GM21423 (cell line): ENCODE measurements around the gene PLXNA3.

Experiments used
- ATAC-seq: cut with Tn5 transposase; IDR thresholded peaks from one replicate; pipeline ENCODE4 v1.9.1; 2021; ENCODE audit warnings: mild to moderate bottlenecking, moderate library complexity; ENCODE audit not compliant: unreplicated experiment

PLXNA3 gene

GRCh38 chrX:154458116-154458953 is at the start of gene PLXNA3:
PLXNA3 (plus strand) TSS chrX:154458281; CDS start chrX:154460184, 1,903 bp downstream.
- ATAC-seq, result peak; percentile 67

- no peak for ATAC-seq
Observed at GRCh38 chrX:154408659-154409221, 49.3 kb upstream of the PLXNA3 start.

DNA sequence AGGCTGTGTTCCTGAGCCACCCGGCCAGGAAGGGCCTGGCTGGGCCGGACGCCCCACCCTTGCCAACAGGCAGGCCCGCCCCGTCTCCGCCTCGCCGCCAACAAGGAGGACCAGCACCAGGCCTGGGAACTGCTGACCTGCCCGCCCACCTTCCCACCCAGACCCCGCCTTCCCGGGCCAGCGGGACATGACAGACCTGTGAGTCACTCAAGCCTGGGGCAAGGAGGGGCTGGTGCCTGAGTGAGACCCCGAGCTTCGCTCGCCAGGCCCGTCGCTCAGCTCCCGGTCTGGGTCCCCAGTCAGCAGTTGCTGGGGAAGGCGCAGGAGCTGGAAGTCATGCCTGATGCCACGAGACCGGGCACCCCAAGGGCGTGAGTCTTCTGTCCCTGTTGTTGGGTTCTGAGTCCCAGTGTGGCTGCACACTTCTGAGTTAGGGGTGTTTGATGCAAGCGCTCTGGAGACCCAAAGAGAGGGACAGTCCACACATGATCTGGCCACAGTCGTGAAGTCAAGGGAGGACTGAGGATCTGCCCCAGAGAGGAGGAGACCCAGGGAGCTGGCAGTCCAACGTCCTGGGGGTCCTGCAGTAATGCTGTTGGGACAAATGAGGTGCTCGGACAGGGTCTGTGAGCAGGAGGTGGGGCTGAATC is 48.7 kb upstream of the PLXNA3 start, which contains the start of gene DNASE1L1:
DNASE1L1 (minus strand) TSS at position 33 of the 650 bp plus-strand sequence. CDS start 3,686 bp downstream, outside the sequence.
- no peak for ATAC-seq

DNA sequence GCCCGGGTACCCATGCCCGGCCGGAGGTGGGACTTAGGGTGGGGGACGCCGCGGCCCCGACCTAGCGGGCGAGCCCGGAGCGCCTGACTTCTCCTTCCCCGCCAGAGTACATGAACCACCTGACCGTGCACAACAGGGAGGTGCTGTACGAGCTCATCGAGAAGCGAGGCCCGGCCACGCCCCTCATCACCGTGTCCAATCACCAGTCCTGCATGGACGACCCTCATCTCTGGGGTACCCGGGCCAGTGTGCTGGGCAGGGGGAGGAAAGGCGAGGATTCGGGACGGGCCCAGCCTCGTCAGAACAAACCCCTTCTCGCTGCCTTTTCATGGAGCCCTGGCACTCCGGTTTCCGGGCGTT is 46.1 kb upstream of the PLXNA3 start:
- ATAC-seq, result peak; percentile 48

GRCh38 chrX:154412468-154412867 is 45.6 kb upstream of the PLXNA3 start:
- ATAC-seq, result no peak

GRCh38 chrX:154413142-154413541 is 44.9 kb upstream of the PLXNA3 start:
- no peak for ATAC-seq

DNA sequence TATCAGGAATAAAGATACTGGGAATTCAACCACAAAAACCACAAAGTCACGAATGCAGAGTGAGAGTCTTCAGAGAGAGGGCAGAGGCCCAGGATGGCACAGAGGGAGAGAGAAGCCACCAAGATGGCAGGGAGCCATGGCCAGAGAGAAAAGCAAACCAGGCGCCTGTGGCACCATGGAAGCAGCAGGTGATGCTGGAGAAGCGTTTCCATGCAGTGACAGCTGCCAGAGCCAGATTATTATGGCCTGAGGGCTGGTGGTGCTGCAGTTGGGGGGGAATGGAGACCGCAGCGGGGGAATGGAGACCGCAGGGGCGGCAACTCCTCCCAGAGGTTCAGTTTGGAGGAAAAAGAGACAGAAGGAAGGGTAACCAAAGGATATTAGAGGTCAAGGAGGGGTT is 40.9 kb upstream of the PLXNA3 start:
- no peak for ATAC-seq

GRCh38 chrX:154419189-154419588 is 38.9 kb upstream of the PLXNA3 start:
- no peak for ATAC-seq

GRCh38 chrX:154419688-154420401 is 38.2 kb upstream of the PLXNA3 start:
- ATAC-seq, result no peak

GRCh38 chrX:154420402-154420756 is 37.7 kb upstream of the PLXNA3 start:
- ATAC-seq, result no peak

- ATAC-seq, result no peak
Observed at GRCh38 chrX:154426916-154427770, 30.9 kb upstream of the PLXNA3 start.

DNA sequence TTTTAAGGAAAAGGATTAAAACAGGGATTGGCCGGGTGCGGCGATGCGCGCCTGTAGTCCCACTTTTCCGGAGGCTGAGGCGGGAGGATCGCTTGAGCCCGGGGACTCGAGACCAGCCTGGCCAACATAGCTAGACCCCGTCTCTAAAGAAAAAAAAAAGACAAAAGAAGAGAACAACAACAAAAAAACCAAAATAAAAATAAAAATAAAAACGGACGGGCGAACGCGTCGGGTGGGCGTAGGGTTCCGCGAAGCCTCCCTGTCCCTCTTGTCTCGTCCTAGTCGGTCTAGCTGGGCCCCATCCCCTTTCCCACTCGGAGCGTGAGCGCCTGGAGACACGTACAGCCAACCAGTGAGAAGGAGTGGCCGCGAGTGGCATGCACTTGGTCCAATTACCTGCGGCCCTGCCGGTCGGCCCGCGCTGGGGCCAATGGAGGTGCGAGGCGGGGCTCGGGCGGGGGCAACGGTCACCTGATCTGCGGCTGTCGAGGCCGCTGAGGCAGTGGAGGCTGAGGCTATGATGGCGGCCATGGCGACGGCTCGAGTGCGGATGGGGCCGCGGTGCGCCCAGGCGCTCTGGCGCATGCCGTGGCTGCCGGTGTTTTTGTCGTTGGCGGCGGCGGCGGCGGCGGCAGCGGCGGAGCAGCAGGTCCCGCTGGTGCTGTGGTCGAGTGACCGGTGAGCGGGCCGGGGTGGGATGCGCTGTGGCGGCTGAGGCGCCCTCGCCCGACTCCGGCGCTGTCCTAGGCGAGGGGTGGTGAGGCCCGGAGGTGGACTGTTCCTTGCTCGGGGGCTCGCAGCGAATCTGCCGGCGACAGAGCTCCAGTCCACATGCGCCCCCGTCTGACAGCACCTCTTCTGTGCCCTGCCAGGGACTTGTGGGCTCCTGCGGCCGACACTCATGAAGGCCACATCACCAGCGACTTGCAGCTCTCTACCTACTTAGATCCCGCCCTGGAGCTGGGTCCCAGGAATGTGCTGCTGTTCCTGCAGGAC is 29.6 kb upstream of the PLXNA3 start, which contains the start of gene ATP6AP1:
ATP6AP1 (plus strand) TSS at position 502 of the 996 bp plus-strand sequence; CDS start at position 518, 16 bp downstream.
- ATAC-seq, result peak; percentile 98

DNA sequence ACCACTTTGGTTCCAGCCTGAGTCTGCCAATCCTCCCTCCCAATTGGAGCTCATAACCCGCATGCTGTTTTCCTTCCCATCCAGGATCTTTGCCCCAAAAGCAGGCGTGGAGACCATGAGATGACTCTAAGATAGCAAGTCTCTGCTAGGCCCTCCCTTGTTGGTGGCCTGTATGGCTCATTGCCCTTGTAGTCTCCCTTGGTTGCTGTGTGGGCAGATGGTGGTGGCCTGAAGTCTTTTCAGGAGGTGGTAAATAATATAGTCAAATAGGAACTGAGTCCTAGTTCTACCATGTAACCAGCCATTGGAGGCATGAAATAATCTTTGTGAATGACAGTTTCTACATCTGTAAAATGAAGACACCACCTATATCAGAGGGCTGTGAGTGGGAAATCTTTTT is 28.4 kb upstream of the PLXNA3 start:
- ATAC-seq, result no peak

DNA sequence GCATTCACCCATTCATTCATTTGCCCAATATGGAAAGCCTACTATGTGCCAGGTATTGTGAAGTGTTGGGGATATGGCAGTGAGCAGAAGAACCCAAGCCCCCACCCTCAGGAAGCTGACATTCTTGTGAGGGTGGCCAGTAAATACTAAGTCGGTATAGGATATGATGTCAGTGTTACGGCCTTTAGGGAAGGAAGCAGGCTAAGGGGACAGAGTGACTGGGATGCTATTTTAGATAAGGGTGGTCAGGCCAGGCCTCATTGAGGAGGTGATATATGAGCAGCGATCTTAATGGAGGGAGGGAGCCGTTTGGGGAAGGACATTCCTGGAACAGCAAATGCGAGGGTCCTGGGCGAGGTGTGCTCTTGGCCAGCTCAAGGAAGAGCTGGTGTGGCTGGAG is 27.6 kb upstream of the PLXNA3 start:
- no peak for ATAC-seq

GRCh38 chrX:154430916-154431315 is 27.2 kb upstream of the PLXNA3 start:
- no peak for ATAC-seq

DNA sequence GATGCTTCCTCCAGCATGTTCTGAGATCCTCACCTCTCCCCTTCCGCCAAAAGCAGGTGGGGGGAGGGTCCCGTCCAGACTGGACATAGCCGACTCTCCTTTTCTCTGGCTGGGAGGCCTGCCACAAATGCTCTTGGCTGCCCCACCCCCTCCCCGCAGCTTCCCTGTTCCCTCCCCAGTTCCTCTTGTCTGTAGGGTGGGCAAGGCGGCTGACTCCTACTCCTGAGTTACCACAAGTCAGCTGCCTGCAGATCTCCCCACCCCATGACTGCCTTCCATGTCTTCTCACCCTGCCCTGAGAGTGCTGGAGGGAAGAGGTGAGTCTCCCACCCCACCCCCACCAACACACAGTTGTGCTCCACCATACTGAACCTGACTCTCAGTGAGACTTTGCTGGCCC is 26.7 kb upstream of the PLXNA3 start:
- no peak for ATAC-seq

- no peak for ATAC-seq
Observed at GRCh38 chrX:154432210-154432609, 25.9 kb upstream of the PLXNA3 start.

DNA sequence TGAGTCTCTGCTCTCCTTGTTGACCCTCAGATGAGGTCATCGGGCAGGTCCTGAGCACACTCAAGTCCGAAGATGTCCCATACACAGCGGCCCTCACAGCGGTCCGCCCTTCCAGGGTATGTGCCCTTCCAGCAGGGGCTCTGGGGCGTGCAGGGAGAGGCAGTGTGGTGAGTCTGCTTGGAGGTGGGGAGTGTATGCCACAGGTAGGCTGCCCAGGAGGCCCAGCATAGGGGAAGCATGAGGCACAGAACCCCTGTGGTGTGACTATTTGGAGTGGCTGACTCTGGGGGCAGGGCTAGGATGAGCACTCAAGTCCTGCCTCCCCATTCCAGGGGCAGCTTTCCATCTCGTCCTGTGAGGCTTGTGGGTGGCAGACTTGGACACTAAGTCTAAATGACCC is 24.5 kb upstream of the PLXNA3 start:
- ATAC-seq, result no peak
